Measurements from ENCODE around the gene CACNA2D4.
A peak's percentile ranks its signal among the peaks of the same experiment; 100 is the strongest.

CACNA2D4 gene

DNA sequence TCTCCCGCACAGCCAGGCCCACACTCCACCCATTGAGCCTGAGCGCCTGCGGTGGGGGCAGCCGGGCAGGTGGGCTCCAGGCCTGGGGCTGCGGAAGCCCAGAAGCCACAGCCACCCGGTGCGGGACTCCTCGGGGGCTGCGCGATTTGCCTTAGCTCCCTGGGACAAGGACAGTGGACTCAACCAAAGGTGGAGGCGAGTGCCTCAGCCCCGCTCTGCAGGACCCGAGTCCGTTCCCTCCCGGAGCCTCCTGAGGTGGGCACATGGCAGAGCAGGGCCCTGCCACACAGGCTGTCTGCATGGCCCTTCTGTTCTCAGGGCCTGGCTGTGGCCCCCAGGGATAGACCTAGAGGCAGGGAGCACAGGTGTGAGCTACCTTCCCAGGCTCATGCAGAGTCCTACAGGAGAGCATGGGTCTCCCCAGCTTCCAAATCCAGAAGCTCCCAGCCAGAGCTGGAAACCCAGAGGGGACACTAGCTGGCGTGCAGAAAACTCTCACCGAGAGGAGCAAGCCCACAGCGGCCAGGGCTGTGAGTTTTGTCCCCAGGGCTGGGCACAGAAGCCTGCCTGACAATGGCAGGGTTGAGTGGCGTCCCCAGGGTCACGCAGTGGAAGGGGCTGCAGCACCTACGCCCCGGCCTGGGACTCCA, 120.3 kb downstream of the CACNA2D4 start:
- DNase-seq (ENCODE audit: low read depth), result no peak
- H3K4me3 ChIP-seq (ENCODE audit: low read depth, low read length), result no peak overlapping the region

DNA sequence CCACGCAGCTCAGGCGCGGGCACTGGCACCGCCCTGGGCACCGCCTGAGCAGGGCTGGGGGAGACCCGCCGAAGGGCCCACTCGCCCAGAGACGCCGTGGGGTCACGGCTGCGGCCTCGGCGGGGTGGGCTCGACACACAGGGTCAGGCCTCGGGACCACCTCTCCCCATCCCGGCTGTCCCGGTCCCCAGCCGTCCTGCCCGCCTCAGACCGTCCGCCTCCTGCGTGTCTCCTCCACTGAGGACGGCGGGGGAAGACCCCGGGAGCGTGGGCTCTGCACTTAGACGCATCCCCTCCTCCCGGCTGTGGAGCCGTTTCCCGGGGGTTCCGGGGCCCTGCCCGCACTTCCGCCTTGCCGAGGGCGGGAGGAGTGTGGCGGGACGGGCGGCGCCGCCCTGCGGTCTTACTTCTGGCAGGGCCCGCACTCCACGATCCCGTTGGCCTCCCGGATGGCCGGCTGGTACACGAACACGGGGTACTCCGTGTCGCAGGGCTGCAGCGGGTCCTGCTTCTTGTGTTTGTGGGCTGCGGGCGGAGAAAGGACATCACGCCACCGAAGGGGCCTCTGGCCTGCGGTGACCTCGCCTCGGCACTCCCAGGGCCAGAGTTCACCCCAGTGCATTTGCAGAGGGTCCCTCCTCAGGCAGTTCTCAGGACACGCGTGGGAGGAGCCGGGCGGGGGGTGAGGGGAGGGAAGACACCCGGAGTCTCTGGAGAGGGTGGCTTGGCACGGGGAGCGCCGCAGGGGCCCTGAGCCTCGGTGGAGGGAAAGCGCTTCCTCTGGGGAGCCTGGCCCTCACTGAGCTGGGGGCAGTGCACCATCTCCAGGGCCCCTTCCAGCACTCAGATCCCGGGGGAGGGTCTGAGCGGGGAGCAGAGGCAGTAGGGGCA, 121.2 kb downstream of the CACNA2D4 start:
- peak overlapping the region; percentile 47 for H3K4me3 ChIP-seq (ENCODE audit: low read depth, low read length)
- DNase-seq (ENCODE audit: low read depth), result no peak

DNA sequence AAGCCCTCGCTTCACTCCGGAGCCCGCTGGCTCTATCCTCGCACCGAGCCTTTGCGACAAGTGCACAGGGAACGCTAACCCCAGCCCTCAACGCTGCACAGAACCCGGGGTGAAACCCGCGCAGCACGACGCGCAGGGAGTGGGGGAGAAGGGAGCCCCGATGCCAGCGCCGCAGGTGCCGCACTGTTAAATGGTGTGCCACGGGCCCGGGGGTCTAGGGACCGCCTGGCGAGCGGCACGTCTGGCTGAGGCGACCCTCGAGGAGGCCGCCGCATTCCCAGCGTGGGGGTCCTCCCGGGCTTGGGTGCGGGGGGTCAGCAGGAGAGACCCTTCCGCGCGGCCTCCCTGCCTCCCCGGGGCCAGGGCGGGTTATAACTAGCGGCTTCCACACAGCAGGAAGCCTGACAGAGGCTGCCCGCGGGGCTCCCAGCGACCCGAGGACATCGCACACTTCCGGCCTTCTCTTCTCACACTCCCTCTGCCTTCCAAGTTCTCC, 121.9 kb downstream of the CACNA2D4 start:
- no peak for DNase-seq (ENCODE audit: low read depth)

DNA sequence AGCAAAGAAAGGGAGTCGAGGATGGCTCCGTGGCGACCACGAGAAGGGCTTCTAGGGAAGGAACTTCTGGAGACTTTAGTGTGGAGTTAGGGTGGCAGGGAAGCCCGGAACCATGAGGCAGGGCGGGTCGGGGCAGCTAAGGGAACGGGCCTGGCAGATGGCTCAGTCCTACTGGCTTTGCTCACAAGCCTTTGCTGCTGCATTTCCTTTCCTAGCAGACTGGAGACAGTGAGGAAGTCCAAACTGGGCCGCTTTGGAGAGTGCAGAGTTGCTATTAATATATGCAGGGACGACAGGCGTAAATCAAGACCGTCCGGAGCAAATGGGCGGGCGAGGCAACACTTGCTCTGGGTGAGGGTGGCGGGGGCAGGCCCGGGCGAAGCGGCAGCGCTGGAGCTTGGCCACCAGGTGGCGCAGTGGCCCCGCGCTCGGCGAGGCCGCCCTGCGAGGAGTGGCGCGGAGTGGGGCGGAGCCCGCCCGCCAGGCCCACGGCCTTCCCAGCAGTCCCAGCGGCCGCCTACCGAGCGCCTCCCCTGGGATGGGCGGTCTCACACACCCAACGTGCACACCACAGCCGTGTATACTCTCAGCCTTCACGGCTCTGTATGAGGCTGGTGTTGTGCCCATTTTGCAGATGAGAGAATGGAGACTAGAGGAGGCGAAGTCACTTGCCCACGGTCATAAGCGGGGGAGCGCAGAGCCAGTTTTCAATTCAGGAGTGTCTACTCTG, 122.5 kb downstream of the CACNA2D4 start:
- peak; percentile 42 for DNase-seq (ENCODE audit: low read depth)
- peak overlapping the region; percentile 47 for H3K4me3 ChIP-seq (ENCODE audit: low read depth, low read length)

More for the DNA sequence above, 121.9 kb downstream of the CACNA2D4 start:
- peak overlapping the region; percentile 47 for H3K4me3 ChIP-seq (ENCODE audit: low read depth, low read length)

DNA sequence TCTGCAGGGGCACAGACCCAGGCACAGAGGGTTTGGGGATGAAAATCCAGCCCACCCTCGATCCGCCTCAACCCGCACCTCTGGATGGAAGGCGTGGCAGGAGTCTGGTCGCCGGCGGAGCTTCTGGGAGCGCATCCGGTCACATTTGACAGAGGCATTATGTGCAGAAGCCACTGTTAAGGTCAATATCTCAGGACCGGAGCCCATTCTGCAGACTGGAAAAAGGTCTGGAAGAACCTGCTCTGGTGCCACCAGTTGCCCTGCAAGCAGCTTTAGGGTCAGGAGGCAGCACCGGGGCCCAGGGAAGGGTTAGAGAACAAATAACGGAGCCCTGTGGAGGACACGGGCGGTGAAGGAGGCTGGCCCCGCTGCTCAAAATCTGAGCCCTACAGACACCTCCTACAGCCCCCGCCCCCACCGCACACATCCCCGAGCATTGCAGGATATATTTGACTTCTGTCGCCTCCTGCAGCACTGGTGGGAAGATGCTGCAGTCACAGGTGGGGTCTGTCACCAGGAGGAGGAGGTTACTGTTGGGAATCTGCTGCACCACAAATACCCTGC, 123.1 kb downstream of the CACNA2D4 start:
- H3K4me3 ChIP-seq (ENCODE audit: low read depth, low read length), result no peak overlapping the region
- no peak for DNase-seq (ENCODE audit: low read depth)

DNA sequence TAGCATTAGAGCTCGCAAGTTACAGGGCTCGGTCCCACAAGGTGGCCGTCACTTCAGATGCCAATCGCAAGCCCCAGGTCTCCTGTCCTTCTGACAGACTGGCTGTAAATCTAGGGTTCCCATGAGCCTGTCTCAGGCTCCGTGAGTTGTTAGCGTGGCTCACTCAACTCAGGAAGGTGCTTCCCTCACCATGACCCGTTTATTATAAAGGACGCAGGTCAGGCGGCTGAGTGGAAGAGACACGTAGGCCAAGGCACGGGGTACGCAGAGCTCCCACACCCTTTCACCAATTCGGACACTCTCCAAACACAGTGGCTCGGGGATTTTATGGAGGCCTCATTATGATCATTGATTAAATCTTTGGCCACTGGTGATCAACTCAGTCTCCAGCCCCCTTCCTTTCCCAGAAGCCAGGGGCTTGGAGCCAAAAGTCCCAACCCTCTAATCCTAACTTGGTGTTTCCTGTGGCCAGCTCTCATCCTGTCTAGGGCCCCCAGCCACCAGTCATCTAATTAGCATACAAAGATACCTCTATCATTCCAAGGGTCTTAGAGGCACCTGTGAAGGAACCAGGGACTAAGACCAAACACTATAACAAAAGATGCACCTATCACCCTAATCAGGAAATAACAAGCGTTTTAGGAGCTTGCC, 123.9 kb downstream of the CACNA2D4 start:
- H3K4me3 ChIP-seq (ENCODE audit: low read depth, low read length), result no peak overlapping the region
- no peak for DNase-seq (ENCODE audit: low read depth)

DNA sequence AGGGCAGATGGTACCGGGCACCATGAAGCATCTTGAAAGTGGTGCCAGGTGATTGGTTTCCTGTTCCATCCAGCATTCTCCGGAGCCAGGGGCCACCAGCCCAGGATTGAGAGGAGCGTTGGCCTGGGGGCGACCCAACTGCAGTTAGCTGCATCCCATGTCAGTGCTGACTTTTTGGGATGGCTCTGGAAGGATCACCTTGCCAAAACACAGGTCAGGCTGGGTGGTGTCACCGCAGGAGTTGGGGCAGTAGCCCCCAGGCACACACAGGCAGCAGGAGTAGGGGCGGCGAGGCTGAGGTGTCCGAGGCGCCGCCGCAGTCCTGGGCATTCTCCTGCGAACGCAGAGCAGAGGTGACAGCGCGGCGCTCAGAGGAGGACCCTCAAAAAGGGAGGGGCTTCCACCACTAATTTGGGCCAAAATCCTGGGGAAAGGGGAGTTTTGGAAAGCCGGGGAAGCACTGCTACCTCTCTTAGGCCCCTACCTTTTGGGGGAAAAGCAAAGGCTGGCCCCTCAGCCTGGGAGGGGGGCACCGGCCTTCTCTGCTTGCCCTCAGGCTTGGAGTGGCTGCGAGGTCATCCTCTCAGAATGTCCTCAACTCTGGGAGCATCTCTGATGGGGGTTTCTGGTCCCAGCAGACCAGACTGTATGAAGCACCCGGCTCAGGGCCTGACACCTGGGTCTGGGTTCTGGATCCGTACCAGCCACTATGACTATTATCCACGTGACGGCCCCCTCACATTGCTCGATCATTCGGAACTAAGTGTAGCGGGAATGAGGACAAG, 124.8 kb downstream of the CACNA2D4 start:
- no peak for DNase-seq (ENCODE audit: low read depth)
- no peak overlapping the region for H3K4me3 ChIP-seq (ENCODE audit: low read depth, low read length)

DNA sequence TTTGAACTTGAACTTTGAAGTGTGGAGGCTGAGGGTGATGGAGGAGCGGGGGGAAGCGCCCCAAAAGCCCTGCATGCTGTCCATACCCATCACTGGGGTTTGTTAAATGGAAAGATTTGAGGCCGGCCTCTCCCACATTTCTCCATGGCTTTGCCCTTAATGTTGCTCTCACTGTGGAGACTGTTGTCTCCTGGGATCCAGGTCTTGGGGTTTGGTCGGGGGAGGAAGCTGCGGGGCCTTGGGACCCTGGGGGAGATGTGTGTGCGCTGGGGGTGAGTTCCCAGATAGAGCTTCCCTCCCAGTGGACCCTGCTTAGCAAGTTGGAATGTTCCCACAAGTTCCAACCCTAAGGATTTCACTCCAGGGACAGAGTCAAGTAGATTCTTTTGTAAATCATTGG, 126.0 kb downstream of the CACNA2D4 start:
- DNase-seq (ENCODE audit: low read depth), result no peak

DNA sequence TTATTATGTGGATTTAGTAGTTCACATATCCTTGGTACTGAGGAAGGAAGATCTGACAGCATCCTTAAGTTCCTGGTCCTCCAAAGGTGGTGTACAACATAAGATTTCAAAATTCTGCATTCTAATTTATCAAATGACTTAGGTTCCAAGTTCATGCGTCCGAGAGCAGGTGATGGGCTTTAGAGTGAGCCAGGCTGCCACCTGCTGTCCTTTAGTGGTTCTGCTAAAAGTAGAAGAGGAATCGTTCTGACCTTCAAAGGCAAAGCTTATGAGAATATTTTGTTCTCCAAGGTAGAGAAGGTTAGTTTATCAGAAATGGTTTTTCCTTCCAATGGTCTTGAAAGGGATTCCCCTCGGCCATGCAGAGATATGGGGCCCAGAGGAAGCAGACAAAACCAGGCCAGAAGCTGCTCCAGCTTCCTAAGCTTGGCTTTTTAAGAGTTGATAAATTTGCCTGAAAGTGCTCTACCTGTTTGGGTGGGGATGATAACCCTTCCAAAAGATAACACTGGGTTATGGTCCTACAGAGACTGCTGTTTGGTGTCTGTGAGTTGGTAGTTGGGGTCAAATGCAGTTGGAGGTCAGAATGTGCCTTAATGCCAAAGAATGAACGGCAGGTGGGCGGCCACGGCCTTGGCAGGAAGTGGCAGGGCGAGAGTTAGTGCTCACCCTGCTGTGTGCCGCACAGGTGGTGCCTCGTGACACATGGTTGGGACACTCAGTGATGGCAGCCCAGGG, 127.2 kb downstream of the CACNA2D4 start:
- DNase-seq (ENCODE audit: low read depth), result no peak
- no peak overlapping the region for H3K4me3 ChIP-seq (ENCODE audit: low read depth, low read length)

More for the DNA sequence above, 126.0 kb downstream of the CACNA2D4 start:
- no peak overlapping the region for H3K4me3 ChIP-seq (ENCODE audit: low read depth, low read length)

DNA sequence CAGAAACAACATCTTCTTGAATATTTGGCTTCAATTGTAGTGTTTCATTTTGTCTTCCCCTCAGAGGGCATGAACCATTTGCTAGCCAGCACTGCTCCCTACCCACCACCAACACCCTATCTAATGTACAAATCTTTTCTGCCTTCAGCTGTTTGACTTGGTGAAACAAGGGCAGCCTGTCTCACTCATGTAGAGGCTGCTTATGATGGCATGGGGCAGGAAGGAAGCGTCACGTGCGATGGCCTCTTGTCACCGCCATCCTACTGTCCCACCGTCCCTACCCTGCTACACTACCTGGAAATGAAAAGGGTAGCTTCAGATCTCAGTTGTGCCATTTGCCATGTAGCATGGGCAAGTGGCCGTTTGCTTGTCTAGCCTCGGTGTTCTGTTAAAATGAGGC, 128.0 kb downstream of the CACNA2D4 start:
- no peak overlapping the region for H3K4me3 ChIP-seq (ENCODE audit: low read depth, low read length)
- no peak for DNase-seq (ENCODE audit: low read depth)

DNA sequence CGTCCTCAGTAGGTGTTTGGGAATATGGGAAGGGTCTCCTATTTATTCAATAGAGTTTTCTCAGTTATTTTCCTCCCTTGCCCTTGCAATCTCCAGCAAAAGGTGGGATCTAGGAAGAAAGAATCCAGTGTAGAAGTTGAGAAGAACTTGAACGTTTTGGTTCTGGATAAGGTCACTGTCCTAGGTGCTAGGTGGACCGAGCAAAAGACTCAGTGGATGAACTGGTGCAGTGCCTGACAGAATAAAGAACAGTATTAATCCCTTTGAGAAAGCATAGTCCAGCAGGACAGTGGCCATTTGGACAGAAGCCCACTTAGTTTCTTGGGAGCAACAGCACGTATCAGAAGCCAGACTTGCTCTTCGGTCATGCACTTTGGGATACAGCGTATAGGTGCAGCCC, 130.7 kb downstream of the CACNA2D4 start:
- H3K4me3 ChIP-seq (ENCODE audit: low read depth, low read length), result no peak overlapping the region
- no peak for DNase-seq (ENCODE audit: low read depth)

DNA sequence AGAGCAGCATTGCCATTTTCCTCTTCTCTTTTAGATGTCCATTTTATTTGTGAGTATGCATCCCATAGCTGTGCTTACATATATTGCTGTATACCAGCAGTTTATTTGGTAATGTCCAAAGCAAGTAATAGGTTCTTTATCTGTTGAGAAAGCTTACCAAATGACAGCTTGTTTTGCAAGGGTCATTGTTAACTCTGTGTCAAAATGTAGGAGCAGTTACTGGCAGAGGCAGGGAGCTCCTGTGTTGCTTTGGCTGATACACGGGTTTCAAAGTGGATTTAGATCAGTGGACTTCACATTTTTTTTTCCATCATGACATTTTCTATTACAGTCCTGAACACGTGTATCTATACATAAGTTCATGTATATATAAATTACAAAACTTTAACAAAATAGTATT, 136.2 kb downstream of the CACNA2D4 start:
- no peak for DNase-seq (ENCODE audit: low read depth)
- H3K4me3 ChIP-seq (ENCODE audit: low read depth, low read length), result no peak overlapping the region

DNA sequence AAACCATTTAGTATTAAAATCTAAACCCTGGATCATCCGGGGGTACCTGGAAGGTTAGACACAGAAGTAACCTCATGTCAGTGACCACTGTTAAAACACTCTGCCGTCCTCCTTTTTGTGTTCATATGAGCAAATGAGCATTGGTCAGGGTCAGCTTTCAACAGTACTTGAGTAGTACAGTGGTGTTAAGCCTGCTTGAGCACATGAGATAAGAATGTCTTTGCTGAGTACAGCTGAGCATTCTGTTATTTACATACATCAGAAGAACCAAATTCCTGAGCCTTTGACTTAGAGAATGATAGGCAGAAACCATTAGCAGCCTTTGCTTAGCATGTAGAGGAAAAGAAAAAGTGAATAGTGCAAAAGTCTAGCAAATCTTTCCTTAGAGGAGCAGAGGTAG, 136.7 kb downstream of the CACNA2D4 start:
- DNase-seq (ENCODE audit: low read depth), result no peak
- H3K4me3 ChIP-seq (ENCODE audit: low read depth, low read length), result no peak overlapping the region

DNA sequence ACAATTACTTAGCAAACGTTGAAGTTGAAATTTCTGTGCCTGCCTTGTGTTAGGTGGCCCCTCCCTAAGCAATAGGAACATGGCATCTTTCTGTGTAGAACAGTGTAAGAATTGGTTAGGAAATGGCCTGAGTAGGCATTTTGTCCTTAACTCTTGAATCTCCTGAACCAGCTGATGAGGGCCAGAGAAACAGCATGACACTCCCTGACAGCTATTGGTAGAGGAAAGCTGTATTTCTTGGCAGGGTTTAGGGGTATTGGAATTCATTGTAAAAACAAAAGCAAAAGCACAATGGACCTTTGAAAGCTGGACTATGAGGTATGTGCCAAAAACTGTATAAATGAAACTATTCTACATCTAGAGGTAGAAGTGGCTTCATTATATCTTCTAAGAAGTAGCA, 138.7 kb downstream of the CACNA2D4 start:
- H3K4me3 ChIP-seq (ENCODE audit: low read depth, low read length), result no peak overlapping the region
- peak; percentile 65 for DNase-seq (ENCODE audit: low read depth)

DNA sequence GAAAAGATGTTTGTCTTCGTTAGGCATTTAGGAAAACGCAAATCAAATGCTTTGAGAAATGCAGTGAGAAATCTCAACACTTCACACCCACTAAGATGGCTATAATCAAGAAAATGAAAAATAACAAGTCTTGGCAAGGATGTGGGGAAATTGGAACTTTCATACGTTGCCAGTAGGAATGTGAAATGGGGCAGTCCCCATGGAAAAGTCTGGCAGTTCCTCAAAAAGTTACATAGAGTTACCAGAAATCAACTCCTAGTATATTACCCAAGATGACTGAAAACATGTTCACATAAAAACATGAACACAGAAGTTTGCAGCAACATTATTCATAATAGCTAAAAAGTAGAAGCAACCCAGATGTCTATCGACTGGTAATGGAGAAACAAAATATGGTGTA, 139.5 kb downstream of the CACNA2D4 start:
- no peak overlapping the region for H3K4me3 ChIP-seq (ENCODE audit: low read depth, low read length)
- no peak for DNase-seq (ENCODE audit: low read depth)

DNA sequence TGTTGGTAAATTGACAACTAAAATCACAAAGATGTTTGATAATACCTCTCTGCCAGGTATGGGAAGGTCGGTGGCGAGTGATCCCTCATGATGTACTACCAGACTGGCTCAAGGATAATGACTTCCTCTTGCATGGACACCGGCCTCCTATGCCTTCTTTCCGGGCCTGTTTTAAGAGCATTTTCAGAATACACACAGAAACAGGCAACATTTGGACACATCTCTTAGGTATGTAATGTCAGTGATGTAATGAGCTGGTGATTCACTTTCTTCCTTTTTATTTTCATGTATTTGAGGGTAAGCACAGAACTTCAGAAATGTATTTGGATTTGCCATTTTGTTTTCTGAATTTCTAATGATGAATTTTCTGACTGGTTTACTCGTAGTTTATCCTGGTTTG, 140.7 kb downstream of the CACNA2D4 start:
- H3K4me3 ChIP-seq (ENCODE audit: low read depth, low read length), result no peak overlapping the region
- DNase-seq (ENCODE audit: low read depth), result no peak

DNA sequence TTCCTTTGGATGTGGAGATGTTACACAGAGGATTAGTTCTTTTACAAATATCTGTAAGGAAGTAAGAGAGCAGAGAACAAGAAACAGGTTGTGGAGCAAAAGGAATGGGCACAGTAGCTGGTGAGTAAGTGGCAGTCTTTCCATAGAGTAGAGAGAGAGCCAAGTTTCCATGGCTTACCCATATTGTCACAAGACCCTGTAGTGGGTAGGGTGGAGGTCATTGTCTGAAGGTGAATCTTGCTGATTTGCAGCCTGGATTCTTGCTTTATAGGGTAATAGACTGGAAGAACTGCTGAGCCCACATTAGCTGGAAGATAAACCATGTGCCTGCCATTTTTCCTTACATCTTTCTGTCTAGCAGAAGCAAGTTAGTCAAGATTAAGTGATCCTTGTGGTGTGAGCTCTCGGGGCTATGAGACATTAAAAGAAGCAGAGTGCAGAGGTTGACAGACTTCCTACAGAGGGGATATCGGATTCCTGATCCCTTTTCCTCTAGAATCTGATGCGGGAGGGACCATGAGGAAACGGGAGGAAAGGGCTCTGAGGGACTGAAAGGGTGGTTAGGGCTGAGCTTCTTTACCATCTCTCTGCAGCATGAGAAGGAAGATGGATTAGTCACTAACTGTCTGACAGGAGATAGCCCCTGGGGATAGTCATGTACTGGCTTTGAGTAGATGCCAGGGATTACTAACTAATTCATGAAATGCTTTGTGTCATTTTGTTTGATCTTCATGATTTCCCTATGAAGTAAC, 142.1 kb downstream of the CACNA2D4 start:
- peak; percentile 73 for DNase-seq (ENCODE audit: low read depth)
- no peak overlapping the region for H3K4me3 ChIP-seq (ENCODE audit: low read depth, low read length)

All from skeletal muscle cell (primary cell).